Lung (tissue), 12 donors: ENCODE results near the gene NPAS3. TPM values are rescaled to one million over a fixed set of nuclear protein-coding genes. Genes with fewer than 3 reads are reported as not detected.

ENCODE experiments used
- ATAC-seq: fragments of 200-7000 bp; cut with Tn5 transposase; one replicate; pipeline ENCODE4 v1.9.1; 2020; ENCODE audit warnings: moderate number of reproducible peaks; ENCODE audit not compliant: insufficient read depth, low FRiP score
- DNase-seq, 3 donors: peaks; one replicate each; pipeline ENCODE4 v3.0.0-alpha.2; 2013 to 2017
- H3K27ac ChIP-seq, 2 donors: one replicate each; pipeline ENCODE4 v1.5.1; 2013; ENCODE audit warnings: mild to moderate bottlenecking in 2 of 2, moderate library complexity in 2 of 2, control low read depth in 1 of 2, inconsistent platforms in 1 of 2, low read depth in 1 of 2, low read length in 1 of 2
- H3K27me3 ChIP-seq, 3 donors: one replicate each; pipeline ENCODE4 v1.5.1; 2013; ENCODE audit warnings: low read length in 2 of 3; ENCODE audit not compliant: control insufficient read depth in 3 of 3, insufficient read depth in 3 of 3
- H3K36me3 ChIP-seq, 4 donors: one replicate each; pipeline ENCODE4 v1.5.1; 2013; ENCODE audit warnings: low read length in 4 of 4, mild to moderate bottlenecking in 1 of 4, moderate library complexity in 1 of 4; ENCODE audit not compliant: control insufficient read depth in 4 of 4, insufficient read depth in 4 of 4
- H3K4me1 ChIP-seq, 5 donors: one replicate each; pipeline ENCODE4 v1.5.1; 2013; ENCODE audit warnings: low read length in 5 of 5, mild to moderate bottlenecking in 2 of 5, moderate library complexity in 1 of 5; ENCODE audit not compliant: control insufficient read depth in 5 of 5, insufficient read depth in 5 of 5
- H3K4me3 ChIP-seq: one replicate; pipeline ENCODE4 v1.5.1; 2013; ENCODE audit warnings: mild to moderate bottlenecking, control low read depth, moderate library complexity
- H3K9ac ChIP-seq, 2 donors: one replicate each; pipeline ENCODE4 v1.5.1; 2013; ENCODE audit warnings: low read length in 2 of 2, control low read depth in 1 of 2; ENCODE audit not compliant: insufficient read depth in 1 of 2
- H3K9me3 ChIP-seq, 4 donors: one replicate each; pipeline ENCODE4 v1.5.1; 2013; ENCODE audit warnings: low read length in 3 of 4, mild to moderate bottlenecking in 1 of 4, moderate library complexity in 1 of 4; ENCODE audit not compliant: control insufficient read depth in 4 of 4, insufficient read depth in 3 of 4
- WGBS, 2 donors: extraction: QIAGEN DNeasy Blood & Tissue Kit; methylation state at CpG; one replicate each; pipeline ENCODE4 v1.1.7; 2013; 5-methylcytosine and 5-hydroxymethylcytosine counted together
- polyA plus RNA-seq, 2 donors: library from polyadenylated mRNA; stranded (reverse); fragments of 200-250 nt; gene quantifications; one replicate each; pipeline ENCODE4 v1.2.1, GENCODE V29; 2013
- total RNA-seq, 2 donors: library from RNA; depleted of rRNA in 1 of 2; stranded (reverse); fragments of >200 nt in 1 of 2; gene quantifications; one replicate each; pipeline ENCODE4 v1.2.1, GENCODE V29; 2014 to 2021
- TF ChIP-seq, protein P1 (sequence below): IDR thresholded peaks from 2 replicates; pipeline ENCODE4 v1.5.1; 2012; ENCODE audit warnings: mild to moderate bottlenecking; ENCODE audit errors: control extremely low read depth, extremely low read depth
- donor health status: control.
- donor health status: control.
- donor health status: Bipolar disorder and iron deficiency.
- donor health status: healthy.
- donor health status: DM: yes; HTN: yes; CAD: no.

NPAS3 gene
- total and polyA plus RNA-seq, 4 donors = 0.13 to 0.48 (median 0.33) TPM

DNA sequence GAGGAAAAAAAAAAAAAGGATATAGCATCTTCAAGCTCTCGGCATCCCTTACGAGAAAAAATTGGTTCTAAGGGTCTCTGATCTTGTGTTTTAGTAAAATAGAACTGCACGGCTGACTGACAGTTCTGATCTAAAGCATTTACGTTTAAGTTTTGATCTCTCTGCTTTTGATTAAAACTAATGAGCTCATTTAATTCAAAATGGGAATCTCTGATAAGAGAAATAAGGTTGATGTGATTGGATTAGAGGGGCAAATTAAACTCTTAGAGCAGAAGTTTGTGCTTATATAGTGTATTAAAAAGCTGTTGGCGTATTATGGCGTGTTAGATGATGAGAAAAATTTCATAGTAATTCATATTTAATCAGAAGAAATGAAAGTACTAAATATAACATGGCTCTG lies 794.6 kb downstream of the NPAS3 start:
- 88 to 92% methylated on average over 6 of the region's 6 CpGs for WGBS, 2 donors
- Histone ChIP-seq H3K36me3 (no peaks in the 10 kb centered on the region), H3K4me1 (peaks cover 0 to 6% (median 0%) of the 10 kb centered on the region in 5 donors), H3K4me3 (no peak overlapping the region), H3K9me3 (no peaks in the 10 kb centered on the region), H3K27ac (no peak overlapping the region), H3K27me3 (no peaks in the 10 kb centered on the region), H3K9ac (no peak overlapping the region)
- TF ChIP-seq, protein P1, sequence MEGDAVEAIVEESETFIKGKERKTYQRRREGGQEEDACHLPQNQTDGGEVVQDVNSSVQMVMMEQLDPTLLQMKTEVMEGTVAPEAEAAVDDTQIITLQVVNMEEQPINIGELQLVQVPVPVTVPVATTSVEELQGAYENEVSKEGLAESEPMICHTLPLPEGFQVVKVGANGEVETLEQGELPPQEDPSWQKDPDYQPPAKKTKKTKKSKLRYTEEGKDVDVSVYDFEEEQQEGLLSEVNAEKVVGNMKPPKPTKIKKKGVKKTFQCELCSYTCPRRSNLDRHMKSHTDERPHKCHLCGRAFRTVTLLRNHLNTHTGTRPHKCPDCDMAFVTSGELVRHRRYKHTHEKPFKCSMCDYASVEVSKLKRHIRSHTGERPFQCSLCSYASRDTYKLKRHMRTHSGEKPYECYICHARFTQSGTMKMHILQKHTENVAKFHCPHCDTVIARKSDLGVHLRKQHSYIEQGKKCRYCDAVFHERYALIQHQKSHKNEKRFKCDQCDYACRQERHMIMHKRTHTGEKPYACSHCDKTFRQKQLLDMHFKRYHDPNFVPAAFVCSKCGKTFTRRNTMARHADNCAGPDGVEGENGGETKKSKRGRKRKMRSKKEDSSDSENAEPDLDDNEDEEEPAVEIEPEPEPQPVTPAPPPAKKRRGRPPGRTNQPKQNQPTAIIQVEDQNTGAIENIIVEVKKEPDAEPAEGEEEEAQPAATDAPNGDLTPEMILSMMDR = no peak
- DNase-seq (no peak), ATAC-seq (no peak)

DNA sequence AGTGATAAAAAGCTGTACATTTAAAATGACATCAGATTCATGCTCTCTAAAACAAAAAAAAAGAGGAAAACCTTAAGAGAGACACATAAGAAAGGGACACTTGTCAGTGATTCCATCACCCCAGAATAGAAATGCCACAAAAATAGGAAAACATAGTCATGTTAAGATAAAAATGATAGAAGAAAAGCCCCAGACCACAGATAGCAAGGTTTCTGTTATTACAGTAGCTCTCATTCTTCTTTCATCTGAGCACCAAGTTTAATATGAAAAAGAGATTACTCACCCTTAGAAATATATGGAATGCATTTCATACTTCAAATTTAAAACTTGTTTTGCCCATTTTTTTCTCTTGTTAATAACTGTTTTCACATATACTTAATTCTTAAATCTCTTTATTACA lies 795.0 kb downstream of the NPAS3 start:
- no peak for DNase-seq
- Histone ChIP-seq H3K27ac (no peak overlapping the region), H3K36me3 (no peaks in the 10 kb centered on the region), H3K27me3 (no peaks in the 10 kb centered on the region), H3K9me3 (no peaks in the 10 kb centered on the region), H3K9ac (no peak overlapping the region), H3K4me3 (no peak overlapping the region), H3K4me1 (peaks cover 0 to 6% (median 0%) of the 10 kb centered on the region in 5 donors)
- ATAC-seq = no peak
- TF ChIP-seq, protein P1 = no peak

DNA sequence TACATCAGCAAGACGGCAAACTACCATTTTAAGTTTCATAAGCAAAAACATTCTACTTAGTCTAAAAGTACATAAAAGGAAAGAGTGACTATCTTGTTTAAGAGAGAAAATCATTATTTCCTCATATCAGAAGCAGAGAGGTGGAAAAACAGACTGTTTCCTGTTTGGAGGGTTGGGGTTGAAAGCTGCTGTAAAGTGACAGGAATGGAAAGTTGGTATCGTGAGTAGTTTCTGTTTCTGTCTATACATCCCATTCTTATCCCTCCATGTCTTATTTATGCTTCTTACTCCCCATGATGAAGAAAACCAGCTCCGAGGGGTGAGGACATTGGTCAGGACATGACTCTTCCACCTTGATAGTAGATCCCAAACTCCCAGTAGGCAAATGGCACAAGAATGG lies 795.7 kb downstream of the NPAS3 start:
- H3K27me3 ChIP-seq = no peaks in the 10 kb centered on the region
- H3K9me3 ChIP-seq = no peaks in the 10 kb centered on the region
- ATAC-seq = no peak
- TF ChIP-seq, protein P1 = no peak
- no peak overlapping the region for H3K4me3 ChIP-seq
- H3K9ac ChIP-seq = no peak overlapping the region
- 39 to 71% methylated on average over 3 of the region's 3 CpGs for WGBS, 2 donors
- H3K36me3 ChIP-seq = no peaks in the 10 kb centered on the region
- H3K27ac ChIP-seq = no peak overlapping the region
- peak in 1 of 3 donors; percentile 7 for DNase-seq
- peaks cover 0 to 6% (median 0%) of the 10 kb centered on the region in 5 donors for H3K4me1 ChIP-seq

DNA sequence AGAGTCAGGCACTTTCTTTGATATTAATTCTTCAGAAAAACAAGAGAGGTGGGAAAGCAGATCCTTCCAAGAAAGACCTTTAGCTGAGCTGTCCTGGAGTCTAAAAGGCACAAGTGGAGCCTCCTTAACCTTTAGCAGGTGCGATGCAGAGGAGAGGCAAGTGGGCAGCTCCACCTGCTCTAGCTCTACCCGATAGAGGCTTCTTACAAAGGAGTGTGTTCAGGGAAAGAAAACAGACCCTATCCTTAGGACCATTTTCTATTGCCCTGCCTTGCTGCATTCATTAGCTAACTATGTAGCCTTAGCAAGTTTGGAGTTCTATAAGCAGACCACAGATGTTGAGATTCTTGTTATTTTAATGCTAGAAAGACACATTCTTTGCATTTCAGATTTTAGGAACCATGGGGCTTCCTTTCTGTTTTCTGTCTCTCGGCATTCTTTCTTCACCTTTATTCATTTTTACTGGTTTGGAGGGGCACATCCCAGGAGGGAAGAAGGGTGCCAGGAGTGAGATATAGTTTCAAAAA lies 797.7 kb downstream of the NPAS3 start:
- H3K9ac ChIP-seq = no peak overlapping the region
- DNase-seq = no peak
- 88 to 90% methylated on average over 3 of the region's 3 CpGs for WGBS, 2 donors
- no peaks in the 10 kb centered on the region for H3K27me3 ChIP-seq
- H3K27ac ChIP-seq = no peak overlapping the region
- no peak overlapping the region for H3K4me3 ChIP-seq
- no peak for ATAC-seq
- H3K9me3 ChIP-seq = no peaks in the 10 kb centered on the region
- H3K4me1 ChIP-seq = peaks cover 0 to 6% (median 0%) of the 10 kb centered on the region in 5 donors
- H3K36me3 ChIP-seq = no peaks in the 10 kb centered on the region
- TF ChIP-seq, protein P1 = no peak
